ENCODE measurements around the gene GPBP1L1. TPM values are rescaled to one million over a fixed set of nuclear protein-coding genes. Genes with fewer than 3 reads are reported as not detected.

The GPBP1L1 gene
- total and polyA plus RNA-seq, 2 of the 13 experiments (the other 11 are each of a cell fraction or from before 2014, with no cell fraction given) = 45.9 to 86.1 TPM

DNA sequence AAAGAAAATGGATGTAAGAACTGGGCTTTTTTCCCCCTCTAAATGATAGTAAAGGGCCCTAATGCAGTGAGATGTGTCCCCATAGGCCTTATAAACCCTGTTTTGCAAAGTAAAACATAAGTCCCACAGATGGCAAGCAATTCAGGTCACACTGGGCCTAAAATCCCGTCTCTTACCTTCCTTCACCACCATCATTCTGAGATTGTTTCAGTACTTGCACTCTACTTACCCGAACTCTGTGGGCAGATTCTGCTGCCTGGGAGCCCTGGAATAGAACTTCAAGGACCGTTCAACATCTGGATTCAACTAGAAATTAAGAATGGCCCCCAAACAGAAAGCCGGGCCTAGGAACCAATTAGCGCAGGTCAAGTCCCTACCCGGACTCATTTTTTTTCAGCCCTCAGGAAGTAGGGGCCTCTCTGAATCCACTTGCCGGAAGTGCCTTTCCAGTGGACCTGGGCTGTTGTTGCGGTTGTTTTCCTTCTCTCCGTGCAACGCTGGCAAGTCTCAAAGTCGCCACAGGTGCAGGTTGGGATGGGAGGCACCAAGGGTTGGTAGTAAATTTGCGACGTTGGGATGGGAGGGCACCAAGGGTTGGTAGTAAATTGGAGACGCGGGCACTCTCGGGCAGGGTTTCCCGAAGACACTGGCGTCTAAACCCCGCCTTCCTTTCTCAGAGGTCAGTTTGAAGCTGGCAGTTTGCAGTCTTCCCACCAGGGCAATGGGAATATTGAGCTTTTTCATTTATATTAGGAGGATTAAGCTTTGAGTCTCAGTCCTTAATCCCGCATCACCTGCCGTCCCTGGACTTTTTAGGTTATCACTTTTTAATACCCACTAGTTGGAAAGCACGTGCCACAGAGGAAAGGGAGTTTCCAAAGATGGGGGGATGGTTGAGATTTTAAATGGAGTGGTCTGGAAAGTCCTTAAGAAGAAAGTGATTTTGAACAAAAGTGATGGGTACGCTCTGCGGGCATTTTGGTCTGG is 1.7 kb upstream of the GPBP1L1 start, which contains the start of gene TMEM69 (continued):
- no peak; the same call in 1 of the 2 replicates for TF ChIP-seq SAFB2 (CRISPR knock-in tag; IDR thresholded peaks at IDR 0.05; ENCODE audit: borderline replicate concordance, low read depth)
- TF ChIP-seq HOXA9 (CRISPR knock-in tag; IDR thresholded peaks at IDR 0.05; ENCODE audit: borderline replicate concordance) = no peak; the same call in 1 of the 2 replicates
- TF ChIP-seq CBX5 (CRISPR knock-in tag; IDR thresholded peaks at IDR 0.05; ENCODE audit: borderline replicate concordance) = peak; percentile 58; the same call in 1 of the 2 replicates
- peak; percentile 63; the same call in 1 of the 2 replicates for TF ChIP-seq PITX1 (CRISPR knock-in tag; IDR thresholded peaks at IDR 0.05)
- TF ChIP-seq, protein P1, sequence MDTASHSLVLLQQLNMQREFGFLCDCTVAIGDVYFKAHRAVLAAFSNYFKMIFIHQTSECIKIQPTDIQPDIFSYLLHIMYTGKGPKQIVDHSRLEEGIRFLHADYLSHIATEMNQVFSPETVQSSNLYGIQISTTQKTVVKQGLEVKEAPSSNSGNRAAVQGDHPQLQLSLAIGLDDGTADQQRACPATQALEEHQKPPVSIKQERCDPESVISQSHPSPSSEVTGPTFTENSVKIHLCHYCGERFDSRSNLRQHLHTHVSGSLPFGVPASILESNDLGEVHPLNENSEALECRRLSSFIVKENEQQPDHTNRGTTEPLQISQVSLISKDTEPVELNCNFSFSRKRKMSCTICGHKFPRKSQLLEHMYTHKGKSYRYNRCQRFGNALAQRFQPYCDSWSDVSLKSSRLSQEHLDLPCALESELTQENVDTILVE (CRISPR knock-in tag; IDR thresholded peaks at IDR 0.05) = peak; percentile 45; the same call in 1 of the 2 replicates
- TF ChIP-seq, protein P2, sequence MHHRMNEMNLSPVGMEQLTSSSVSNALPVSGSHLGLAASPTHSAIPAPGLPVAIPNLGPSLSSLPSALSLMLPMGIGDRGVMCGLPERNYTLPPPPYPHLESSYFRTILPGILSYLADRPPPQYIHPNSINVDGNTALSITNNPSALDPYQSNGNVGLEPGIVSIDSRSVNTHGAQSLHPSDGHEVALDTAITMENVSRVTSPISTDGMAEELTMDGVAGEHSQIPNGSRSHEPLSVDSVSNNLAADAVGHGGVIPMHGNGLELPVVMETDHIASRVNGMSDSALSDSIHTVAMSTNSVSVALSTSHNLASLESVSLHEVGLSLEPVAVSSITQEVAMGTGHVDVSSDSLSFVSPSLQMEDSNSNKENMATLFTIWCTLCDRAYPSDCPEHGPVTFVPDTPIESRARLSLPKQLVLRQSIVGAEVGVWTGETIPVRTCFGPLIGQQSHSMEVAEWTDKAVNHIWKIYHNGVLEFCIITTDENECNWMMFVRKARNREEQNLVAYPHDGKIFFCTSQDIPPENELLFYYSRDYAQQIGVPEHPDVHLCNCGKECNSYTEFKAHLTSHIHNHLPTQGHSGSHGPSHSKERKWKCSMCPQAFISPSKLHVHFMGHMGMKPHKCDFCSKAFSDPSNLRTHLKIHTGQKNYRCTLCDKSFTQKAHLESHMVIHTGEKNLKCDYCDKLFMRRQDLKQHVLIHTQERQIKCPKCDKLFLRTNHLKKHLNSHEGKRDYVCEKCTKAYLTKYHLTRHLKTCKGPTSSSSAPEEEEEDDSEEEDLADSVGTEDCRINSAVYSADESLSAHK (CRISPR knock-in tag; IDR thresholded peaks at IDR 0.05; ENCODE audit: borderline replicate concordance) = no peak
- 0 out of 2 replicates have a peak, but pooled peaks have one; percentile 12 for TF ChIP-seq NR2F6 (IDR thresholded peaks at IDR 0.05)
- TF ChIP-seq NR2F6 (CRISPR knock-in tag; IDR thresholded peaks at IDR 0.05) = peak; percentile 62
- no peak for TF ChIP-seq EZH2 (conservative IDR thresholded peaks at IDR 0.05; ENCODE audit: low read depth, low read length)
- no peak for TF ChIP-seq ZNF17 (CRISPR knock-in tag; IDR thresholded peaks at IDR 0.05)
- TF ChIP-seq ZNF451 (CRISPR knock-in tag; IDR thresholded peaks at IDR 0.05) = no peak
- TF ChIP-seq ZMYM2 (CRISPR knock-in tag; IDR thresholded peaks at IDR 0.05) = no peak
- peak; percentile 71; the same call in 1 of the 2 replicates for TF ChIP-seq SNAPC2 (CRISPR knock-in tag; IDR thresholded peaks at IDR 0.05)
- no peak for TF ChIP-seq ELF4 (CRISPR knock-in tag; IDR thresholded peaks at IDR 0.05; ENCODE audit: borderline replicate concordance)
- TF ChIP-seq ELF1 (CRISPR knock-in tag; IDR thresholded peaks at IDR 0.05) = peak; percentile 84
- TF ChIP-seq ZNF296 (CRISPR knock-in tag; conservative IDR thresholded peaks at IDR 0.05) = no peak
- 0 out of 2 replicates have a peak, but pooled peaks have one; percentile 14 for TF ChIP-seq NFYB (CRISPR knock-in tag; IDR thresholded peaks at IDR 0.05)
- TF ChIP-seq NFYC (CRISPR knock-in tag; IDR thresholded peaks at IDR 0.05) = peak; percentile 31; the same call in 1 of the 2 replicates
- peak; percentile 71; the same call in 1 of the 2 replicates for TF ChIP-seq ZNF891 (CRISPR knock-in tag; IDR thresholded peaks at IDR 0.05)
- TF ChIP-seq BCL6 (CRISPR knock-in tag; IDR thresholded peaks at IDR 0.05) = peak; percentile 26; the same call in 1 of the 2 replicates
- TF ChIP-seq ZNF224 (CRISPR knock-in tag; IDR thresholded peaks at IDR 0.05) = no peak
- TF ChIP-seq, protein P3, sequence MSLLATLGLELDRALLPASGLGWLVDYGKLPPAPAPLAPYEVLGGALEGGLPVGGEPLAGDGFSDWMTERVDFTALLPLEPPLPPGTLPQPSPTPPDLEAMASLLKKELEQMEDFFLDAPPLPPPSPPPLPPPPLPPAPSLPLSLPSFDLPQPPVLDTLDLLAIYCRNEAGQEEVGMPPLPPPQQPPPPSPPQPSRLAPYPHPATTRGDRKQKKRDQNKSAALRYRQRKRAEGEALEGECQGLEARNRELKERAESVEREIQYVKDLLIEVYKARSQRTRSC (CRISPR knock-in tag; IDR thresholded peaks at IDR 0.05; ENCODE audit: low read depth) = no peak
- TF ChIP-seq ZNF703 (CRISPR knock-in tag; IDR thresholded peaks at IDR 0.05; ENCODE audit: borderline replicate concordance) = no peak
